GM19438 (cell line): ENCODE data around the gene GMIP.
"Not testable (repeated sequence)": the region's sequence is repeated elsewhere in the genome, so short reads cannot be mapped to it uniquely, and the experiment has no call there.

ENCODE experiments used
- ATAC-seq: cut with Tn5 transposase; IDR thresholded peaks from one replicate; pipeline ENCODE4 v1.9.1; 2021; ENCODE audit warnings: low read depth; ENCODE audit not compliant: unreplicated experiment

GMIP gene

GRCh38 chr19:19618219-19619051, 25.0 kb downstream of the GMIP start, which contains the start of gene PBX4:
Gene PBX4 (minus strand): TSS chr19:19618687. CDS start chr19:19618629, 58 bp downstream.
- ATAC-seq, result peak; percentile 95

- no peak for ATAC-seq
These were observed 28.4 kb downstream of the GMIP start for GRCh38 chr19:19615086-19615485.

DNA sequence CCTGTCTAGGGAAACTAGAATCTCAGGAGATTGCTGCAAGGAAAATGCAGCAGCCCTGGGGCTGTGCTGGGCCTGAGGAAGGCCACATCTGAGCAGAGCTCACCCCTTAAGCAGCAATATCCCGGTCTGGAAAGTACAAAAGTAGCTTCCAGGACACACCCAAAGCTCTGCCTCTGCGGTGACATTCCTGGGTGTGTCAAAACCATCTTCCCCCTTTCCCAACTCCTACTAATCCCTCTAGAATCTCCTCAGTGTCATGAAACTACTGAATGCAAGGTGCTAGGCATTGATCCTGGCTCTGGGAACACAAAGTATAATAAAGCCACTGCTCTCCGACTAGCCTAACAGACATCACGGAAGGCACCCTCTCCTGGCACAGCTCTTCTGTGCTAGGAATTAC, 30.0 kb downstream of the GMIP start:
- no peak for ATAC-seq

DNA sequence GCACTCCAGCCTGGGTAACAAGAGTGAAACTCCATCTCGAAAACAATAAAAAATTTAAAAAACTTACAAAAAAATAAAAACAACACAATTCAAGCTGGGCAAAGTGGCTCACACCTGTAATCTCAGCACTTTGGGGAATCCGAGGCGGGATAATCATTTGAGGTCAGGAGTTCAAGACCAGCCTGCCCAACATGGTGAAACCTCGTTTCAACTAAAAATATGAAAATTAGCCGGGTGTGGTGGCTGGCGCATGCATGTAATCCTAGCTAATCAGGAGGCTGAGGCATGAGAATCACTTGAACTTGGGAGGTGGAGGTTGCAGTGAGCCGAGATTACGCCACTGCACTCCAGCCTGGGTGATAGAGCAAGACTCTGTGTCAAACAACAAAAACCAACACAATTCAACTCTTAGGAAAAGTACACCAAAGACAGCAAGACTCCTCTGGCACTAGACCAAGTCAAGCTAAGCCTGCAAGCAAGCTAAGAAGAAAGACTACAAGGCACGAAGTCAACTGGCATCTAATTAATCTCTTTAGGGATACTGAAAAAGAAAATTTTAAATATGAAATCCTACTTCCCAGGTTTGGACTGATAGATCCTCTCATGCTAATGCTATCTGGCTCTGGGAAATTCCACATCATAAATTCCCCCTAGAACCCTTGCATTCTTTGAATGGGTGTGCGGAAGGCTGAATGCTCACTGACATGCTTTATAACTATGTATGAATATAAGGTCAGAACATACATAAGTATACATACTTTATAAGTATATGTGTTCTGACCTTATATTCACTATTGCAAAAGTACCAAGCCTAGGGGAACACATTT, 32.9 kb downstream of the GMIP start:
- no peak for ATAC-seq

DNA sequence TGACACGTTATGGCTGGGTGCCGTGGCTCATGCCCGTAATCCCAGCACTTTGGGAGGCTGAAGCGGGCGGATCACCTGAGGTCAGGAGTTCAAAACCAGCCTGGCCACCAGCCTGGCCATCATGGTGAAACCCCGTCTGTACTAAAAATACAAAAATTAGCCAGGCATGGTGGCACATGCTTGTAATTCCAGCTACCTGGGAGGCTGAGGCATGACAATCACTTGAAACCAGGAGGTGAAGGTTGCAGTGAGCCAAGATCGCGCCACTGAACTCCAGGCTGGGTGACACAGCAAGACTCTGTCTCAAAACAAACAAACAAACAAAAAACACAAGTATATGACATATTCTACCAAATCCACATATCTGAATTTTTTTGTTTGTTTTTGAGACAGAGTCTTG, 36.8 kb downstream of the GMIP start:
- not testable (repeated sequence) for ATAC-seq

GRCh38 chr19:19606021-19606420, 37.4 kb downstream of the GMIP start:
- ATAC-seq, result no peak

DNA sequence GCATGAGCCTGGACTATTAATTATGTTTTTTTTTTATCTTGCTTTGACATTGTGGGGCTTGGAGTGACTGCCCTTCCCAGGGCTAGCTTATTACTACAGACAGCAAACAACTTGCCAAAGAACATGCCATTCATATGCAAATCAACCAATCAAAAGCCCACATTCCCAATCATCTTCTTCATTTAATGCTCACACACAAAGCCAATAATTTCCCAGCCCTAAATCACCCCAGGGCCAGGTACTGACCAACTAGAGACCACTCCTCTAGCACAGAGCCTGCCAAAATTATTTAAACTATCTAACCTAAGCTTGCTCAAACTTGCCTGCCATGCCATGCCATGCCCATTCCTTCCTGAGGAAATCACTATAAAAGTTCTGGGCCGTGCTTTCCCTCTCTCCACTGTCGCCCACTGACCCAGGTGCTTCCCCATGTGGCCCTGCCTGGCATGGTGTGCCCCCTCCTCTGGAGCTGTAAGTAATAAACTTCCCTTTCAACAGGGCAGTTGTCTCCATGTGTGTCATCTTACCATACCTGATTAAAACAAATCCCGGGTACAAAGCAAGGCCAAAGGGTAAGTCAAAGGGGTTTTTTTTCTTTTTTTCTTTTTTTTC, 40.6 kb downstream of the GMIP start:
- ATAC-seq, result no peak

GRCh38 chr19:19602136-19602712, 41.2 kb downstream of the GMIP start:
- ATAC-seq, result no peak

GRCh38 chr19:19600793-19601330, 42.6 kb downstream of the GMIP start:
- ATAC-seq, result no peak

- not testable (repeated sequence) for ATAC-seq
These were observed 44.6 kb downstream of the GMIP start for GRCh38 chr19:19598728-19599451.

DNA sequence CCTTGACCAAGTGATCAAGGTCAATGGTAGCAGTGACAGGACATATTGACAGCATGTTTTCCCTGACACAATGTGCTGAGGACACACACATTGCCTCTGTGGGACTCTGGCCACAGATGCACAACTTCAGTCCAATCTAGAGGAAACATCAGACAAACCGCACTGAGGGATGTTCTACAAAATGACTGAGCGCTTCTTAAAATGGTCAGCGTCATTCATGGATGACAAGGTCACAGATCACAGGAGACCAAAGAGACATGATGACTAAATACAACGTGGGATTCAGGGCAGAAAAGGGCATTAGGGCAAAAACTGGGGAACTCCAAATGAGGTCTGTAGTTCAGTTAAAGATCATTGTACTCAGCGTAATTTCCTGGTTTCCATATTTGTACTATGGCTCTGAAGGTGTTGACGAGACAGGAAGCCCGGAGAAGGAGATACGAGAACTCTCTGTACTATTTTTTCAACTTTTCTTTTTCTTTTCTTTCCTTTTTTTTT, 45.6 kb downstream of the GMIP start:
- peak; percentile 58 for ATAC-seq

DNA sequence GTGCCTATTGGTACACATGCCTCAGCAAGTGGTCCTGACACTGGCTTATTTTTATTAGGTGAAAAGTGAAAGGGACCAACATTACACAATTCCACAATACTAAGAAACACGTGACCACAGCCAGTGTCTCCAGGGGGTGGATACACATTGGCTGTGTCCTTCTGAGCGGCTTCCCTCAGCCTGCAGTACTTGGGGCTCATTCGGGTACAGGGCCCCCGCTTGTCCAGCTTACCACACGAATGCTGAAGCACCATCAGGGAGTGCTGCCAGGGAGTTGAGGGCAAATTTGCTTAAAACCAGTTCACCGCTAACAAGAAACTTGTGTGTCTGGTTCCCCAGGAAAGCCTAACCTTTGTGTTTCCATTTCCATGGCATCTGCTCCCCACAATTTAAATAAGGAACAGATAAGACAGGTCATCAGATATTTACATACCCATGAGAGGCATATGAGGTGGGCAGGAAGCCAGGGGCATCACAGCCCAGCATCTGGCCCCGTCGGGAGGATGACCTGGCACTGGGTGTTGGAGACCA, 48.2 kb downstream of the GMIP start:
- ATAC-seq, result no peak

GRCh38 chr19:19594381-19594780, 49.1 kb downstream of the GMIP start:
- ATAC-seq, result no peak

- ATAC-seq, result no peak
These were observed 50.8 kb downstream of the GMIP start for GRCh38 chr19:19592690-19593089.

DNA sequence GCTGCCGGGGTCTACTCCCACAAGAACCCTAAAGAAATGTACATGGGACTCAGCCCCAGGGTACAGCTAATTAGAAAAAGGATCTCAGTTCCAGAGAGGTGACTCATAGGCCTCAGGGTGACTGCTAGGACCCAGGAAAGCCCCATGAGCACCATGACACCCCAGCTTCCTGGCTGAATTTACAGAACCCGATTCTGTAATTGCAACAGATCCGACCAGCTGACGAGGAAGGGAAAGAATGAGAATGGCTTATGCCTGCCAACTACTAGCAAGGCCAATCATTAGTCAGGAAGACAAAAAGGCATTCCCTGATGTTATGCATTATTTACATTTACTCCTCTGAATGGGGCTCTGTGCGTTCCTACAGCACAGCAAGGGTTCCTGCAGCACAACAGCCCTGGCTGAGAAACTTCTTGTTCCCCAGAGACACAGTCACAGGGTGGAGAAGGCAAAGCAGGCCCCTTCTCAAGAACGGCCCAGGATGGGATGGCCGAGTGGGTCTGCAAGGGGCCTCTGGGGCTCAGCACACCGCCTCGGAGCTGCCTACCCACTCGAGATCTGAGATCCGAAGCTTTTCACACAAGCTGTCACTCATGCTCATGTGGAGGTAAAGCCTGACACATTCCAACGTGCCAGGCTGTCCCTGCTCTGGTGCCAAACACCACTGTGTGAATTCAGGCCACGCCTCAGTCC, 52.2 kb downstream of the GMIP start:
- ATAC-seq, result peak; percentile 51

GRCh38 chr19:19588546-19588945, 54.9 kb downstream of the GMIP start:
- ATAC-seq, result no peak

GRCh38 chr19:19587771-19588170, 55.7 kb downstream of the GMIP start:
- ATAC-seq, result no peak

DNA sequence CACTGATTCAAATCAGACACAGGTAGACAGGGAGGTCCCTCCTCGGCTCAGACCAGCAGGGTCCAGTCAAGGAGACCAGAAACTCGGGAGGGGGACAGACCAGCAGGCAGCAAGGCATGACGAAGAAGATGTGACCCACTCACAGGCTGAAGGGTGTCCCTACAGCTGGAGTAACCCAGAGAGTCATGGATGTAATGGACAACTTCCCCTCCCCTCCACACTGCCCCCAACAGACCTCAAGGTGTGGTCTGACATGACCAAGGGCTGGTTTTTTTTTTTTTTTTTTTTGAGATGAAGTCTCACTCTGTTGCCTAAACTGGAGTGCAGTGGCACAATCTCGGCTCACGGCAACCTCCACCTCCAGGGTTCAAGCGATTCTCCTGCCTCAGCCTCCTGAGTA, 59.1 kb downstream of the GMIP start:
- ATAC-seq, result no peak

DNA sequence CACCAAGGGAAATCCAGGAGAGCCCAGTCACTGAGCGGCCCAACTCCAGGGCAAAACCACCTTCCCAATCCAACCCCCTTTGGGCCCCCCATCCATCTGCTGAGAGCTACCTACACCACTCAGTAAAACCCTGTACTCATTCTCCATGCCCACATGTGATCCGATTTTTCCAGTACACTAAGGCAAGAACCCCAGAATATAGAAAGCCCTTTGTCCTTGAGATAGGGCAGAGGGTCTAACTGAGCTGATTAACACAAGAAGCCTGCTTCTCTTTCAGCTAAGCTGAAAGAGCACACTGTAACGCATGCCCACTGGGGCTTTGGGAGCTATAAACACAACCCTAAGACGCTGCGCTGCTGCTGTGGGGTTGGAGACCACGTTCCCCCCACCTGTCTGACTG, 61.0 kb downstream of the GMIP start:
- ATAC-seq, result no peak
